Neural crest cell (in vitro differentiated cells): ENCODE results near the gene LSM4. TPM values are rescaled to one million over a fixed set of nuclear protein-coding genes. Genes with fewer than 3 reads are reported as not detected.

Experiments
- DNase-seq: peaks from one replicate; pipeline ENCODE4 v3.0.0; 2021; ENCODE audit warnings: low read depth, mixed read lengths, low spot score
- H3K27ac Mint-ChIP-seq: one replicate; pipeline ENCODE4 v1.8.0; 2021; ENCODE audit warnings: mild to moderate bottlenecking, mixed read lengths; ENCODE audit not compliant: unreplicated experiment
- H3K27me3 Mint-ChIP-seq: 2 replicates; pipeline ENCODE4 v1.8.0; 2021; ENCODE audit warnings: low read depth, mild to moderate bottlenecking, mixed read lengths
- H3K36me3 Mint-ChIP-seq: 2 replicates; pipeline ENCODE4 v1.8.0; 2021; ENCODE audit warnings: low read depth, mild to moderate bottlenecking, mixed read lengths
- H3K4me1 Mint-ChIP-seq: 2 replicates; pipeline ENCODE4 v1.8.0; 2021; ENCODE audit warnings: mixed read lengths
- H3K4me3 Mint-ChIP-seq: one replicate; pipeline ENCODE4 v1.8.0; 2021; ENCODE audit warnings: mild to moderate bottlenecking, mixed read lengths
- H3K9me3 Mint-ChIP-seq: 2 replicates; pipeline ENCODE4 v1.8.0; 2021; ENCODE audit warnings: mixed read lengths
- CTCF ChIP-seq: fragments of 200-600 bp; sonication (generic); conservative IDR thresholded peaks from 2 replicates; pipeline ENCODE4 v1.5.0; 2021; ENCODE audit warnings: antibody characterized with exemption, mild to moderate bottlenecking
- total RNA-seq: library from RNA; stranded (reverse); gene quantifications from 2 replicates; pipeline ENCODE4 v1.2.1, GENCODE V29; 2021

The LSM4 gene
- total RNA-seq, 1 donor from 2014 or later = 283 TPM

DNA sequence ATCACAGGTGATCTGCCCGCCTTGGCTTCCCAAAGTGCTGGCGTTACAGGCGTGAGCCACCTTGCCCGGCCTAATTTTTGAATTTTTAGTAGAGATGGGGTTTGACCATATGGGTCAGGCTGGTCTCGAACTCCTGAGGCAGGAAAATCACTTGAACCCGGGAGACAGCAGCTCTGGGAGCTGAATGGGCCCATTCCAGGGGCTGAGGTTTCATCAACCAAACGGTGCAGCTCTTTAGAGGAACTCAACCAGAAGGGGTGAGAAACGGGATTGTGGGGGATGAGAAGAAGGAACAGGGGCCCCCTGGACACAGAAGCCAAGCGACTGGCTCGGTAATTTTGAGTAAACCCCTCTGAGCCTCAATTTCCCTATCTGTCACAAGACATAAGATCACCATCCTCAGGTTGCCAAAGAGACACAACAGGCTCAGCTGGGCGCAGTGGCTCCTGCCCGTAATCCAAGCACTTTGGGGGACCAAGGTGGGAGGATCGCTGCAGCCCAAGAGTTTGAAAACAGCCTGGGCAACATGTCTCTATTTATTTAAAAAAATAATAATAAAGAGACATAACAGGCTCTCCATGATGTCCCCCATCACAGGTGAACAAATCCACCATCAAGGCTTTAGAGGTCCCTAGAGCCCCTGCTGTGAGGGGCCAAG lies 49.2 kb downstream of the LSM4 start:
- no peak for DNase-seq
- Mint-ChIP-seq H3K4me3 (no peak overlapping the region), H3K27ac (no peak overlapping the region), H3K27me3 (no peaks in the 10 kb centered on the region), H3K36me3 (peaks cover 1% of the 10 kb centered on the region), H3K4me1 (peaks cover 1% of the 10 kb centered on the region), H3K9me3 (no peaks in the 10 kb centered on the region)
- no peak for TF ChIP-seq CTCF

DNA sequence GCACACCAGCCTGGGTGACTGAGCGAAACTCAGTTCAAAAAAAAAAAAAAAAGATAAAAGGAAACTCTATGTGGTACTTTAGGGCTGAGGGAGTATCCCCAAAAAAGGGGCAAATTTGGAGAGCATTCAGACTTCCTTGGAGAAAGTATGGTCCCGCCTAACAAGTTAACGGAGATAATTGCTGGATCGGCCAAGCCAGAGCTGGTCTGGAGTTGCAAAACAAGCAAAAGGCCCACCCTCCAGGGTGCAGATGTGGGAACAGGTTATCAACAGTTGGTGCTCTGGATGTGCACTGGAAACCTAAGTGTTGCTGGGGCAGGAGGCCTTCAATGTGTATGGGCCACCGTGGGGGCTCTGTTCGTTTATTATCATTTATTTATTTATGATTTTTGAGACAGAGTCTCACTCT lies 51.4 kb downstream of the LSM4 start:
- no peaks in the 10 kb centered on the region for H3K9me3 Mint-ChIP-seq
- no peaks in the 10 kb centered on the region for H3K4me1 Mint-ChIP-seq
- no peak overlapping the region for H3K27ac Mint-ChIP-seq
- H3K27me3 Mint-ChIP-seq = no peaks in the 10 kb centered on the region
- peaks cover 2% of the 10 kb centered on the region for H3K36me3 Mint-ChIP-seq
- TF ChIP-seq CTCF = no peak
- no peak for DNase-seq
- H3K4me3 Mint-ChIP-seq = no peak overlapping the region

DNA sequence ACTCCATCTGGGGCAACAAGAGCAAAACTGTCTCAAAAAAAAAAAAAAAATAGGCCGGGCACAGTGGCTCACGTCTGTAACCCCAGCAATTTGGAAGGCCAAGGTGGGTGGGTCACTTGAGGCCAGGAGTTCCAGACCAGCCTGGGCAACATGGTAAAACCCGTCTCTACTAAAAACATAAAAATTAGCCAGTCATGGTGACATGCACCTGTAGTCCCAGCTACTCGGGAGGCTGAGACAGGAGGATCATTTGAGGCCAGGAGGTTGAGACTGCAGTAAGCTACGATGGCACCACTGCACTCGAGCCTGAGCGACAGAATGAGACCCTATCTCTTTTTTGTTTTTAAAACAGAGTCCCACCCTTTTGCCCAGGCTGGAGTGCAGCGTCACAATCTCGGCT lies 52.5 kb downstream of the LSM4 start:
- Mint-ChIP-seq H3K27ac (no peak overlapping the region), H3K36me3 (peaks cover 2% of the 10 kb centered on the region), H3K27me3 (no peaks in the 10 kb centered on the region), H3K4me3 (no peak overlapping the region), H3K4me1 (no peaks in the 10 kb centered on the region), H3K9me3 (no peaks in the 10 kb centered on the region)
- no peak for DNase-seq
- TF ChIP-seq CTCF = no peak

DNA sequence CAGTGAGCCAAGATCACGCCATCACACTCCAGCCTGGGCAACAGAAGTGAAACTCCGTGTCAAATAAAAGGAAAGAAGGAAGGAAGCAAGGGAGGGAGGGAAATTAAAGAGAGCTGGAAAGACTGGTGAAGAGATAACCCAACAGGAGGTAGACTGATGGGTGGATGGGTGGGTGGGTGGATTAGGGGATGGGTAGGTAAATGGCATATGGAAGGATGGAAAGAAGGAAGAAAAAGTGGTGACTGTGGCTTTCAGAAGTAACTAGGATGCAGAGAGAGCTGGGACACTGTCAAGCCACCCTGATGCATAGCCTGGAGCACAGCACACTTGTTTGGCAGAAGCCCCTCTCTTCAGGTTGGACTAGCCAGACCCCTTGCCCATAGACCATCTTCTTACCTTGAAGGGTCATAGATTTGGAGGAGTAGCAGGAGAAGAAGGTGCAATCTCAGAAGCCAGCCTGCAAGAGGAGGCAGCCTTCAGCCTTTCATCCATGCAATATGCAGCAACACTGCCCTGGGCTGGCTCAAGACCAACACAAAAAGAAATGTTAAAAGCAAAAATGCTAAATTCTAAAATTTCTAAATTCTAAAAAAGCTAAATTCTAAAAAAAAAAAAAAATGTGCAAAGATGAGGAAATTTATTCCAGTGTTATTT lies 53.7 kb downstream of the LSM4 start:
- H3K36me3 Mint-ChIP-seq = peaks cover 2% of the 10 kb centered on the region

More for the DNA sequence above, 53.7 kb downstream of the LSM4 start:
- Mint-ChIP-seq H3K4me3 (no peak overlapping the region), H3K27ac (no peak overlapping the region), H3K4me1 (no peaks in the 10 kb centered on the region), H3K9me3 (no peaks in the 10 kb centered on the region), H3K27me3 (no peaks in the 10 kb centered on the region)
- TF ChIP-seq CTCF = no peak
- DNase-seq = no peak
